GM10248 (cell line): ENCODE results near the gene ZNF782.
"Not testable (repeated sequence)": the region's sequence is repeated elsewhere in the genome, so short reads cannot be mapped to it uniquely, and the experiment has no call there.

Experiments used
- CTCF ChIA-PET: fragments of 300-600 bp; sonication (Branson Sonifier 250); formaldehyde crosslinking; extraction: SDS; loops from one replicate; lab custom pipeline; 2021; ENCODE audit warnings: antibody characterized with exemption; lab: Yijun Ruan, JAX
- POLR2A ChIA-PET: fragments of 350-650 bp; sonication (Branson Sonifier 250); formaldehyde crosslinking; extraction: SDS; loops from one replicate; lab custom pipeline; 2020; ENCODE audit warnings: antibody characterized with exemption; lab: Yijun Ruan, JAX
- DNase-seq: peaks from one replicate; pipeline ENCODE4 v3.0.0; 2012; ENCODE audit errors: extremely low spot score
- CTCF ChIP-seq: IDR thresholded peaks from 2 replicates; pipeline ENCODE4 v1.5.1; 2012; ENCODE audit warnings: mild to moderate bottlenecking, low read depth; ENCODE audit errors: extremely low read depth, missing control alignments, control extremely low read depth

ZNF782 gene

GRCh38 chr9:96853781-96854650, at the start of gene ZNF782:
Gene ZNF782 (minus strand): TSS chr9:96854514. CDS start chr9:96851961, 2,553 bp downstream.
- DNase-seq = peak; percentile 91
- CTCF ChIA-PET = interaction anchor here (1.0 to 4.2 kb wide), 6 partner anchors 20 to 744 kb away, joined by 3 to 24 read pairs (median 3); no protein-coding TSS in a partner anchor
- POLR2A ChIA-PET = no interaction called here
- TF ChIP-seq CTCF = no peak

GRCh38 chr9:96900010-96900409, 45.7 kb upstream of the ZNF782 start:
- CTCF ChIA-PET, DNase-seq, POLR2A ChIA-PET: not testable (repeated sequence)

GRCh38 chr9:96892131-96892530, 37.8 kb upstream of the ZNF782 start:
- POLR2A ChIA-PET = no interaction called here
- CTCF ChIA-PET = no interaction called here
- DNase-seq = no peak
- TF ChIP-seq CTCF = no peak

- no peak for TF ChIP-seq CTCF
- ChIA-PET POLR2A (no interaction called here), CTCF (interaction anchor here (1.8 kb wide), 1 partner anchor 9 kb away, joined by 6 read pairs; no protein-coding TSS in a partner anchor)
- DNase-seq = no peak
Observed at GRCh38 chr9:96888591-96888990, 34.3 kb upstream of the ZNF782 start.

GRCh38 chr9:96885424-96885823, 31.1 kb upstream of the ZNF782 start:
- no peak for TF ChIP-seq CTCF
- CTCF ChIA-PET = no interaction called here
- POLR2A ChIA-PET = no interaction called here
- DNase-seq = no peak

- no peak for DNase-seq
- CTCF ChIA-PET = interaction anchor here (0.7 to 1.3 kb wide), 3 partner anchors 9 to 30 kb away, joined by 3 read pairs; partner anchors contain the start of gene ZNF782
- no peak for TF ChIP-seq CTCF
- POLR2A ChIA-PET = interaction anchor here (0.6 kb wide), 1 partner anchor 601 kb away, joined by 7 read pairs; no protein-coding TSS in a partner anchor
Observed at GRCh38 chr9:96884443-96884842, 30.1 kb upstream of the ZNF782 start.

GRCh38 chr9:96883922-96884321, 29.6 kb upstream of the ZNF782 start:
- TF ChIP-seq CTCF = no peak
- CTCF ChIA-PET = interaction anchor here (0.7 to 1.3 kb wide), 3 partner anchors 9 to 30 kb away, joined by 3 read pairs; partner anchors contain the start of gene ZNF782
- DNase-seq = no peak
- POLR2A ChIA-PET = interaction anchor here (0.6 kb wide), 2 partner anchors 202 to 601 kb away, joined by 3 to 7 read pairs; no protein-coding TSS in a partner anchor
